Lower leg skin (tissue), 3 donors: ENCODE data around the gene MEAF6.

Experiments
- POLR2A ChIP-seq, 2 donors: fragments of 450-650 bp; IDR thresholded peaks; one replicate each; pipeline ENCODE4 v1.6.1; 2016 to 2017; ENCODE audit warnings: antibody characterized with exemption in 2 of 2, mild to moderate bottlenecking in 1 of 2, moderate library complexity in 1 of 2
- TF ChIP-seq, protein P1 (sequence below), 3 donors: fragments of 450-650 bp; IDR thresholded peaks; one replicate each; pipeline ENCODE4 v1.5.1; 2016; ENCODE audit warnings: antibody characterized with exemption in 3 of 3, mild to moderate bottlenecking in 3 of 3, moderate library complexity in 2 of 3

DNA sequence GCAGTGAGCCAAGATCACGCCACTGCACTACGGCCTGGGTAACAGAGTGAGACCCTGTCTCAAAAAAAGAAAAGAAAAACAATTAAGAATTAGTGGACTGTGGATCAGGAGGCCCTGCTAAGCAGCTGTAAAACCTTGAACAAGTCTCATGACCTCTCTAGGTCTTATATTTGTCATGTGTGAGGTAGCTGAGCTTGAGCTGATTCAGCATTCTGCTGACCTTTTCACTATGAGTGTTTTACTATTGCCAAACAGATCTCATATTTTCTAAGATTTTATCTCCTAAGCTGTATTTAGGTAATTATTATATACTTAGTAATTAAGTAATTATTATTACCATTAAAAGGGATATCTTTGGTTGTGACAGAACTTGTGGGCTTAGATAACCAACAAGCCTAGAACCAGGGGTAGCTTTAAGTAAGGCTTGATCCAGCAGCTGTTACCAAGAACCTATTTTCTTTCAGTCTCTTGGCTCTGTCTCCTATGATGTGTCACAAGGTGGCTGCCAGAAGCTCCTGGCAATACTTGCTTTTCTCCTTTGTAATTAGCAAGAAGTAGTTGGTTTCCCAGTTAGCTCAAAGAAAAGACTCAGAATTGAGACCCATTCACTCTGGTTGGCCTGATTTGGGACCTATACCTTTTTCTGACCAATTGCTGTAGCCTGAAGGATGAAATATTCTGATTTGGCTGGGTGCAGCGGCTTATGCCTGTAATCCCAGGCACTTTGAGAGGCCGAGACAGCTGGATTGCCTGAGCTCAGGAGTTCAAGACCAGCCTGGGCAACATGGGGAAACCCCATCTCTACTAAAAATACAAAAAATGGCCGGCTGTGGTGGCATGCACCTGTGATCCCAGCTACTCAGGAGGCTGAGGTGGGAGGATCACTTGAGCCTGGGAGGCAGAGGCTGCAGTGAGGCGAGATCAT, 48.7 kb downstream of the MEAF6 start:
- TF ChIP-seq, protein P1, sequence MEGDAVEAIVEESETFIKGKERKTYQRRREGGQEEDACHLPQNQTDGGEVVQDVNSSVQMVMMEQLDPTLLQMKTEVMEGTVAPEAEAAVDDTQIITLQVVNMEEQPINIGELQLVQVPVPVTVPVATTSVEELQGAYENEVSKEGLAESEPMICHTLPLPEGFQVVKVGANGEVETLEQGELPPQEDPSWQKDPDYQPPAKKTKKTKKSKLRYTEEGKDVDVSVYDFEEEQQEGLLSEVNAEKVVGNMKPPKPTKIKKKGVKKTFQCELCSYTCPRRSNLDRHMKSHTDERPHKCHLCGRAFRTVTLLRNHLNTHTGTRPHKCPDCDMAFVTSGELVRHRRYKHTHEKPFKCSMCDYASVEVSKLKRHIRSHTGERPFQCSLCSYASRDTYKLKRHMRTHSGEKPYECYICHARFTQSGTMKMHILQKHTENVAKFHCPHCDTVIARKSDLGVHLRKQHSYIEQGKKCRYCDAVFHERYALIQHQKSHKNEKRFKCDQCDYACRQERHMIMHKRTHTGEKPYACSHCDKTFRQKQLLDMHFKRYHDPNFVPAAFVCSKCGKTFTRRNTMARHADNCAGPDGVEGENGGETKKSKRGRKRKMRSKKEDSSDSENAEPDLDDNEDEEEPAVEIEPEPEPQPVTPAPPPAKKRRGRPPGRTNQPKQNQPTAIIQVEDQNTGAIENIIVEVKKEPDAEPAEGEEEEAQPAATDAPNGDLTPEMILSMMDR (IDR thresholded peaks at IDR 0.05): no peak
- TF ChIP-seq POLR2A (IDR thresholded peaks at IDR 0.05): no peak
